Epithelial cell of esophagus (primary cell): ENCODE data around the gene FBXW8.

Experiments used
- DNase-seq: peaks from one replicate; pipeline ENCODE4 v3.0.0; 2010; ENCODE audit warnings: low read depth
- H3K4me3 ChIP-seq: 2 replicates; pipeline ENCODE4 v1.5.1; 2011; ENCODE audit warnings: mild to moderate bottlenecking, low read length, control low read depth
- TF ChIP-seq, protein P1 (sequence below): IDR thresholded peaks from 2 replicates; pipeline ENCODE4 v1.5.1; 2011; ENCODE audit warnings: low read depth, mild to moderate bottlenecking, low read length, control low read depth, inconsistent platforms; ENCODE audit not compliant: insufficient read depth; ENCODE audit errors: missing control alignments

FBXW8 gene

DNA sequence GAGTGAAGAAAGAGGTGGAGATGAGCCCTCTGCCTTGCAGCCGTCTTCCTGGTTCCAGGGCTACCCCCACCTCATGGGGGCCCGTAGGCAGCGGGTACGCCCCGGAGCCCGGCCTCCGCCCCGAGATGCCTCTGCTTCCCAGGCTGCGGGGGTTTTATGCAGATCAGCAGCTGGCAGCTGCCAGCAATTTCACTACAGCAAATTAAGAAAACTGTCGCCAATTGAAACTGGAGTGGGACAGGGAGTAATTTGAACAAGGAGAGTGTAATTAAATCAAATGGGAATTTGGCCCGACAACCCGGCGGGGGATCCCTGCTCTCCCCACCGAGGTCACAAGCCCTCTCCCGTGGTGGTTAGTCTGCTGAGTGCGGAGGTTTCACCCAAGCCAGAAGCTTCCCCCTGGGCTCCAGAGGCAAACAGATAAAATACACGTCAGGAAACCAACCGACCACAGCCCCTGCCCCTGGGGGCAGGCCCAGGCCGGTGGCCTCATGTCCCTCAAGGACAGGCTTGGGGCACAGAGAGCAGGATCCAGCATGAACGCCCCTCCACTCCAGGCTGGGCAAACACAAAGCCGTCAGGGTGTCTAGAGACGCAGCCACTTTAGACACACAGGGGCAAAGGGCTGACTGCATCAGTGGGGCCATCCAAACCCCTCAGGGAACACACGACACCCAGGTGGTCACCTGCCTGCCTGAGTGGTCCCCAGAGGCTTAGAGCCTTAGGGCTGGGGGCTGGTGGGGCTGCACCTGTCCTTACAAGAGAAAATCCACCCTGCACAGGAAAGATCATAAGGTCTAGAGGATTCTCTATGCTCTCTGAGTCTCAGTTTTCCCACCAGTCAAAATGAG lies 134.6 kb downstream of the FBXW8 start:
- TF ChIP-seq, protein P1, sequence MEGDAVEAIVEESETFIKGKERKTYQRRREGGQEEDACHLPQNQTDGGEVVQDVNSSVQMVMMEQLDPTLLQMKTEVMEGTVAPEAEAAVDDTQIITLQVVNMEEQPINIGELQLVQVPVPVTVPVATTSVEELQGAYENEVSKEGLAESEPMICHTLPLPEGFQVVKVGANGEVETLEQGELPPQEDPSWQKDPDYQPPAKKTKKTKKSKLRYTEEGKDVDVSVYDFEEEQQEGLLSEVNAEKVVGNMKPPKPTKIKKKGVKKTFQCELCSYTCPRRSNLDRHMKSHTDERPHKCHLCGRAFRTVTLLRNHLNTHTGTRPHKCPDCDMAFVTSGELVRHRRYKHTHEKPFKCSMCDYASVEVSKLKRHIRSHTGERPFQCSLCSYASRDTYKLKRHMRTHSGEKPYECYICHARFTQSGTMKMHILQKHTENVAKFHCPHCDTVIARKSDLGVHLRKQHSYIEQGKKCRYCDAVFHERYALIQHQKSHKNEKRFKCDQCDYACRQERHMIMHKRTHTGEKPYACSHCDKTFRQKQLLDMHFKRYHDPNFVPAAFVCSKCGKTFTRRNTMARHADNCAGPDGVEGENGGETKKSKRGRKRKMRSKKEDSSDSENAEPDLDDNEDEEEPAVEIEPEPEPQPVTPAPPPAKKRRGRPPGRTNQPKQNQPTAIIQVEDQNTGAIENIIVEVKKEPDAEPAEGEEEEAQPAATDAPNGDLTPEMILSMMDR = no peak

DNA sequence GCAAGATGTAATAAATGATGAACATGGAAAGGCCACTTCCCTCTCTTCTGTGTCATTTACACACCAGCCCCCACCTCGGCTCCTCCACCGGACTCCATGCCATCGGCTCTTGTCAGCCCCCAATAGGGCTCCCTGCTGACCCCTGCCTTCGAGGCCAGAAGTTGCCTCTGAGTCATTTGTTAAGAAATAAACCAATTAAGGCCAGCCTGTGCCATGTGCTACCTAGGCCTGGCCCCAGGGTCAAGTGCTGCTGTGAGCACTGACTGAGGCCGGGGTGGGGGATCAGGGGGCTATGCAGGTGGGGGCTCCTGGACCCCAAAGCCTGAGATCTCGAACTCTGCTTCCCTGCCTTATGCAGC lies 135.2 kb downstream of the FBXW8 start:
- no peak overlapping the region for H3K4me3 ChIP-seq
- DNase-seq = no peak
- TF ChIP-seq, protein P1 = no peak

More for the DNA sequence above, 134.6 kb downstream of the FBXW8 start:
- H3K4me3 ChIP-seq = no peak overlapping the region
- DNase-seq = no peak

DNA sequence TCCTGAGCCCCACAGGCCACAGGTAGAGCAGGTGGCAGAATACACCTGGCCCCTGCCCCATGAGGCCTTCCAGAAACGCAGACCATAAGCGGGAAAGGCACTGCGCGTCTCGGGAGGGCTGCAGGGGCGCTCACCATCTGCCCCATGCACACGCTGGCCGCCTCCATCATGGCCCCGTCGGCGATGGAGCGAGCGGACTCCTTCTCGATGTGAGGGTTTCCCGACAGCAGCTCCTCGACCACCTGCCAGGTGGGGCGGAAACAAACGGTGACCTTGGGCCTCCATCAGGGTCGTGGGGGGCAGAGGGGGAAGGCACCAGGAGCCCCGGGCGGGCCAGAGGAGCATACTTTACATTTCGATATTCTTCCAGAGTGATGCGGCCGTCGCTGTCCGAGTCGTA lies 135.7 kb downstream of the FBXW8 start:
- DNase-seq = no peak
- TF ChIP-seq, protein P1 = no peak

DNA sequence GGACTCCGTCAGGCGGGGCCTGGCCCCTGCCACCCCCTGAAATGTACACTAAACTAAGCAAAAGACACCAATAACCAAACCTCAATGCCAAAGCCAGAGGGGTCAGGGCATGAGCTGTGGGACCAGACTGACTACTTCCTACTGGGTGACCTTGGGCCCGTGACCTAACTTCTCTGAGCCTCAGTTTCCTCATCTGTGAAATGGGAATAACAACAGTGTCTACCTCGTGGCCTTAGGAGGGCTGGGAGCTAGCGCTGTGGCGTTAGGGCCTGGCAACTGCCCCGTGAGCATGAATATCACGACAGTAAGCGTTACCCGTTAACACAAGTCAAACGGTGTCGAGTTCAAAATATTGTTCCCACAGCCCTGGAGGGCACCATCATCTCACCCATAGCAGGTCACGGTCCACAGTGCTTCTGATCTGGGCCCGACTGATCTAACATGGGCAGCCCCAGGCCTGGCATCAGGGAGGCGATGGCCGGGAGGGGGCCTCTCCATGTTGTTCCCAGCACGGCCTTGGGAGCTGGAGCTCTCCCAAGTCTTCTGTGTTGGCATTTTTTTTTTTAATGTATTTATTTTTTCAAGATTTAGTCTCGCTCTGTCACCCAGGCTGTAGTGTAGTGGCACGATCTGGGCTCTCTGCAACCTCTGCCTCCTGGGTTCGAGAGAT lies 136.2 kb downstream of the FBXW8 start:
- TF ChIP-seq, protein P1 = no peak
- no peak for DNase-seq
- H3K4me3 ChIP-seq = no peak overlapping the region

More for the DNA sequence above, 135.7 kb downstream of the FBXW8 start:
- no peak overlapping the region for H3K4me3 ChIP-seq

DNA sequence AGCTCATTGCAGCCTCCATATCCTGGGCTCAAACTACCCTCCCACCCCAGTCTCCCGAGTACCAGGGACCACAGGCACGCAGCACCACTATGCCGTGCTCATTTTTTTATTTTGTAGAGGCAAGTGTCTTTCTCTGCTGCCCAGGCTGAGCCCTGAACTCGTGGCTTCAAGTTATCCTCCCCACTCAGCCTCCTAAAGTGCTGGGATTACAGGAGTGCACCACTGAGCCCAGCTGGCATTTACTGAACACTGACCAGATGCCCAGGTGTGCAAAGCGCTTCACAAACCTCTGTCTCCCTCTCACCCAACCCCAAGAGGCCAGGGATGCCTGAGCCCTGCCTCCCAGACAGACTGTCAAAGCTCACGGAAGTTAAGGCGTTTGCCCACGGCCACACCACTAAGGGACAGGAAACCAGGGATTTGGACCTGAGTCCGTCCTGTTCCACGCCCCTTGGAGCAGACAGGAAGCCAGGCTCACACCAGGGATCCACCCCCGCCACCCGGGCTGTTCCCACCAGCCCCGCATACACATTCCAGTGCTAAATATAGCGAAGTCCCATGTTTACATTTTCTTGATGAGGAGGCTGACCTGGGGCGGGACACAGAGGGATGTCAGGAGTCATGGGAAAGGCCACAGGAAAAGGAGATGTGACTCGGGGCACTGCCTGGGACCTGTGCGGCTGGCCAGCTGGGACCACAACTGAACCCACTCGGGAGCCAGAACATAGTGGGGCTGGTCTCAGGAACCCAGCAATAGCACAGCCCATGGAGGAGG lies 137.2 kb downstream of the FBXW8 start:
- DNase-seq = no peak
- TF ChIP-seq, protein P1 = no peak
- H3K4me3 ChIP-seq = no peak overlapping the region

DNA sequence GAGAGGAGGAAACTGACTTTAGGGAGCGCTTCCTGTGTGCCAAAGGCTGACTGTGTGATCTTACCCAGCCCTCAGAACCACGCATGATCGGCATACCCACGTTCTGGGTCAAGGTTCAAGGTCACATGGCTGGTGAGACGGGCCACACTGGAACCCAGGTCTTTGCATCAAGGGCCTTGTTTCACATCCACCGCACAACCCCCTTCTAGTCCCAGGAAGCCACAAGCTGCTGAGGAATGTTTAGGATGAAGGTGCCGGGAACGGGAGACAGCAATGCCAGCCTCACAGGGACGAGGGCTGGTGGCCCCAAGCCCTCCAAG lies 137.8 kb downstream of the FBXW8 start:
- H3K4me3 ChIP-seq = no peak overlapping the region
- DNase-seq = no peak
- TF ChIP-seq, protein P1 = no peak
